Esophagus muscularis mucosa (tissue), 4 donors: ENCODE measurements around the gene ECHDC1. TPM values are rescaled to one million over a fixed set of nuclear protein-coding genes. Genes with fewer than 3 reads are reported as not detected.

Experiments
- DNase-seq: peaks from one replicate; pipeline ENCODE4 v3.0.0-alpha.2; 2017; ENCODE audit errors: extremely low spot score
- H3K27ac ChIP-seq, 4 donors: fragments of 200-600 bp; sonication (generic); replicated peaks in 1 of 4; 1 replicate in 3 of 4; 2 replicates in 1 of 4; pipeline ENCODE4 v1.5.1; 2016 to 2019; ENCODE audit warnings: mild to moderate bottlenecking in 1 of 4
- H3K27me3 ChIP-seq, 4 donors: fragments of 200-600 bp; sonication (generic); one replicate each; pipeline versions ENCODE4 v1.5.1 to v1.6.0; 2016 to 2019
- H3K36me3 ChIP-seq, 4 donors: fragments of 200-600 bp; sonication (generic); one replicate each; pipeline ENCODE4 v1.5.1; 2016 to 2019
- H3K4me1 ChIP-seq, 4 donors: fragments of 200-600 bp; sonication (generic); one replicate each; pipeline ENCODE4 v1.5.1; 2016 to 2019
- H3K4me3 ChIP-seq, 4 donors: fragments of 200-600 bp; sonication (generic); 1 replicate in 2 of 4; 2 replicates in 2 of 4; pipeline ENCODE4 v1.5.1; 2016 to 2019; ENCODE audit warnings: mild to moderate bottlenecking in 4 of 4, moderate library complexity in 1 of 4
- H3K9me3 ChIP-seq, 4 donors: fragments of 200-600 bp; sonication (generic); 1 replicate in 3 of 4; 2 replicates in 1 of 4; pipeline ENCODE4 v1.5.1; 2016 to 2019
- EP300 ChIP-seq: sonication (generic); formaldehyde crosslinking; IDR thresholded peaks from one replicate; pipeline ENCODE4 v1.6.1; 2017; ENCODE audit warnings: antibody characterized with exemption
- POLR2A ChIP-seq: fragments of 450-650 bp; IDR thresholded peaks from one replicate; pipeline ENCODE4 v1.6.1; 2017; ENCODE audit warnings: antibody characterized with exemption, moderate library complexity, mild to moderate bottlenecking, low read depth
- POLR2AphosphoS5 ChIP-seq, 2 donors: sonication (generic); formaldehyde crosslinking; IDR thresholded peaks; one replicate each; pipeline ENCODE4 v1.6.1; 2017; ENCODE audit warnings: antibody characterized with exemption in 2 of 2
- WGBS: methylation state at CpG from one replicate; pipeline ENCODE4 v1.1.5; 2018; 5-methylcytosine and 5-hydroxymethylcytosine counted together
- intact Hi-C: fragments of 100-400 bp; cut with DNase I; formaldehyde crosslinking; loops from one replicate; pipeline ENCODE4 v1.15.1; 2023
- total RNA-seq, 4 donors: library from RNA; depleted of rRNA; stranded (reverse); fragments of >200 nt; gene quantifications; one replicate each; pipeline versions ENCODE4 v1.1.0 to v1.2.1, GENCODE V29; 2016
- TF ChIP-seq, protein P1 (sequence below), 3 experiments: fragments of 200-600 bp in 2 of 3; fragments of 450-650 bp in 1 of 3; sonication (generic) in 2 of 3; IDR thresholded peaks; one replicate each; pipeline ENCODE4 v1.5.1; 2017 to 2019; ENCODE audit warnings: antibody characterized with exemption in 3 of 3, mild to moderate bottlenecking in 2 of 3, moderate library complexity in 1 of 3

Gene ECHDC1
- total RNA-seq, 4 donors from 2014 or later = 42.5 to 70.6 (median 57.9) TPM

DNA sequence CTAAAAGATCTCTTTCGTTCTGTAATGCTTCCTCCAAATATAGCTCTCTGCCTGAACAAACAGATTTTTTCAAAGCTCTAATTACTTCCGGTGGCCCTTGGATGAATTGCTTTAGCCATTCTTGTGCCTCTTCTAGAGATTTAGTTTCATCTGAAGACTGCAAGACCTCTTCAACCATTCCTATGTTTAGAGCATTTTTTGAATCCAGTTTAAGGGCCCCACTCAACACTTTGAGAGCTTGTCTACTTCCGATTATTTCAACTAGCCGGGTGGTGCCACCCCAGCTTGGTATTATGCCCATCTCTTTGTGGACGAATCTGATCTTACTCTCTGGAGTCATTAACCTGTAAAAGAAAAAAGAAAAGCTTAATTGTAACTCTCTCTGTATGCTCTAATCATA lies 53.5 kb downstream of the ECHDC1 start:
- H3K4me3 ChIP-seq = no peak overlapping the region
- DNase-seq = no peak
- WGBS = 78% methylated on average over 5 of the region's 5 CpGs
- H3K4me1 ChIP-seq = peaks cover 28 to 38% (median 34%) of the 10 kb centered on the region in 4 donors
- no peaks in the 10 kb centered on the region for H3K27me3 ChIP-seq
- peaks cover 12 to 44% (median 28%) of the 10 kb centered on the region in 4 donors for H3K36me3 ChIP-seq
- intact Hi-C loops = no loop called here
- TF ChIP-seq, protein P1, sequence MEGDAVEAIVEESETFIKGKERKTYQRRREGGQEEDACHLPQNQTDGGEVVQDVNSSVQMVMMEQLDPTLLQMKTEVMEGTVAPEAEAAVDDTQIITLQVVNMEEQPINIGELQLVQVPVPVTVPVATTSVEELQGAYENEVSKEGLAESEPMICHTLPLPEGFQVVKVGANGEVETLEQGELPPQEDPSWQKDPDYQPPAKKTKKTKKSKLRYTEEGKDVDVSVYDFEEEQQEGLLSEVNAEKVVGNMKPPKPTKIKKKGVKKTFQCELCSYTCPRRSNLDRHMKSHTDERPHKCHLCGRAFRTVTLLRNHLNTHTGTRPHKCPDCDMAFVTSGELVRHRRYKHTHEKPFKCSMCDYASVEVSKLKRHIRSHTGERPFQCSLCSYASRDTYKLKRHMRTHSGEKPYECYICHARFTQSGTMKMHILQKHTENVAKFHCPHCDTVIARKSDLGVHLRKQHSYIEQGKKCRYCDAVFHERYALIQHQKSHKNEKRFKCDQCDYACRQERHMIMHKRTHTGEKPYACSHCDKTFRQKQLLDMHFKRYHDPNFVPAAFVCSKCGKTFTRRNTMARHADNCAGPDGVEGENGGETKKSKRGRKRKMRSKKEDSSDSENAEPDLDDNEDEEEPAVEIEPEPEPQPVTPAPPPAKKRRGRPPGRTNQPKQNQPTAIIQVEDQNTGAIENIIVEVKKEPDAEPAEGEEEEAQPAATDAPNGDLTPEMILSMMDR (IDR thresholded peaks at IDR 0.05) = no peak
- TF ChIP-seq EP300 = no peak
- no peak for TF ChIP-seq POLR2AphosphoS5 (IDR thresholded peaks at IDR 0.05)
- TF ChIP-seq POLR2A = no peak
- no peak overlapping the region for H3K27ac ChIP-seq
- no peaks in the 10 kb centered on the region for H3K9me3 ChIP-seq

DNA sequence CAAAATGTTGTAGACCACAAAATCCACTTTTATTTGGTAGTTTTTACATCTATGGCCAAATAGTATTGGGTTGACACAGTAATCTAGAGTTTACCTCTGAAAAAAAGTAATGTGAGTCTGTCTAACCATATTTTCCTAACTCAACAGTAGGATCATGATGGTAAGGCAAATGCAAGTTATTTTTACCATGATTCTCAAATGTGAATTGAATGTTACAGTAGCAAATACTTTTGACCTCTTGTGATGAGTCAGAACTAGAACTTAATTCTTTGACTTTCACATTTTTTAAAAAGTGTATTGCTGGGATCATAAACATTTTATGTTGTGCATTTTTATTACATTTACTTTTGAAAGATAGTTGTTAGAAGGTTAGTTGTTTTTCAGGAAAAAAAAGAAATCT lies 54.7 kb downstream of the ECHDC1 start:
- intact Hi-C loops = no loop called here
- Histone ChIP-seq H3K4me3 (no peak overlapping the region), H3K4me1 (peaks cover 28 to 38% (median 34%) of the 10 kb centered on the region in 4 donors), H3K36me3 (peaks cover 12 to 44% (median 24%) of the 10 kb centered on the region in 4 donors), H3K27me3 (no peaks in the 10 kb centered on the region), H3K9me3 (no peaks in the 10 kb centered on the region), H3K27ac (no peak overlapping the region)
- TF ChIP-seq POLR2AphosphoS5 (IDR thresholded peaks at IDR 0.05) (no peak), EP300 (no peak), POLR2A (no peak)
- TF ChIP-seq, protein P1 (IDR thresholded peaks at IDR 0.05) = no peak
- no peak for DNase-seq

DNA sequence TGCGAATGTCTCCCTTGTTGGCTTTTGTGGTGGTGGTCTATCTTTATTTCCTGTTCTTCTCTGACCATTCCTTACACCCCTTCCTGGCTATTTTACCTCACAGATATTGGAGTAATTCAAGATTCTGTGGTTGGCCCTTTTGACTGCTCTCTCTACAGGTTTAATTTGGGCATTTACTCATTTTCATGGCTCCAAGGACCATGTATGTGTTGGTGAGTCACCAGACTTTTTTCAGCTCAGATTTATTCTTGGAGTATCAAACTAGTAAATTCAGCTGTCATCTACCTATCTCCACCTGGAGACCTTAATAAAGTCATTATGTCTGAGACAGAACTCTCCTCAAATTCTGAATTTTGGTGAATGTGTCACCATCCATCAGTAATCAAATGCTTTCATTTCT lies 61.2 kb downstream of the ECHDC1 start:
- Histone ChIP-seq H3K4me3 (no peak overlapping the region), H3K27me3 (no peaks in the 10 kb centered on the region), H3K36me3 (peaks cover 17 to 55% (median 37%) of the 10 kb centered on the region in 4 donors), H3K9me3 (no peaks in the 10 kb centered on the region), H3K27ac (no peak overlapping the region), H3K4me1 (peaks cover 0 to 21% (median 17%) of the 10 kb centered on the region in 4 donors)
- no peak for DNase-seq
- TF ChIP-seq POLR2AphosphoS5 (IDR thresholded peaks at IDR 0.05) = no peak
- TF ChIP-seq, protein P1 (IDR thresholded peaks at IDR 0.05) = no peak
- TF ChIP-seq EP300 = no peak
- TF ChIP-seq POLR2A = no peak
- 97% methylated on average over 1 of the region's 1 CpG for WGBS
- intact Hi-C loops = no loop called here

DNA sequence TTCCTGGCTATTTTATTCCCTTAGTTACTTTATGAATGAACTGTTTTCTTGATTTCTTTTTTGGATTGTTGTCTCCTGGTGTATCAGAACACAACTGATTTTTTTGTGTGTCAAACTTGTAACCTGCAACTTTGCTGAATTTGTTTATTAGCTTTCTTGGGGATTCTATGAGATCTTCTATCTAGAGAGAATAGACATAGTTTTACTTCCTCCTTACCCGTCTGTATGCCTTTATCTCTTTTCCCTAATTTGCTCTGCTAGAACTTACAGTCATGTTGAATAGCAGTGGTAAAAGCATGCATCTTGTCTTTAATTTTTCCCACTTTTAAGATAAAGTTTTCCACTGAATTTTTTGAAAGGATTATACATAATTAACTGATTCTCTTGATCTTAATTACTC lies 63.6 kb downstream of the ECHDC1 start:
- no peak for DNase-seq
- Histone ChIP-seq H3K36me3 (peaks cover 9 to 36% (median 22%) of the 10 kb centered on the region in 4 donors), H3K9me3 (no peaks in the 10 kb centered on the region), H3K4me1 (peaks cover 14 to 41% (median 30%) of the 10 kb centered on the region in 4 donors), H3K27ac (no peak overlapping the region), H3K27me3 (no peaks in the 10 kb centered on the region), H3K4me3 (no peak overlapping the region)
- intact Hi-C loops = no loop called here
- 73% methylated on average over 1 of the region's 1 CpG for WGBS
- TF ChIP-seq EP300 (no peak), POLR2AphosphoS5 (IDR thresholded peaks at IDR 0.05) (no peak), POLR2A (no peak)
- TF ChIP-seq, protein P1 (IDR thresholded peaks at IDR 0.05) = no peak
